ENCODE data around the gene PHF20.
A peak's percentile ranks its signal among the peaks of the same experiment; 100 is the strongest.
"Not testable (repeated sequence)": the region's sequence is repeated elsewhere in the genome, so short reads cannot be mapped to it uniquely, and the experiment has no call there.

PHF20 gene

GRCh38 chr20:35771689-35772562 is at the start of gene PHF20:
Gene PHF20, plus strand, starts transcription at chr20:35772015. Its CDS starts 29,508 bp downstream, at chr20:35801523.
- H3K27me3 ChIP-seq: no peaks in the 10 kb centered on the region
- peak in 1 of 2 experiments; percentile 56 for TF ChIP-seq CTCF (IDR thresholded peaks at IDR 0.05)
- peaks cover 0 to 3% (median 0%) of the 10 kb centered on the region in 3 donors for H3K36me3 ChIP-seq
- H3K27ac ChIP-seq: peak within 1 kb of the TSS; percentile 93 to 95
- H3K4me3 ChIP-seq: peak within 1 kb of the TSS; percentile 64 to 87
- no peaks in the 10 kb centered on the region for H3K9me3 ChIP-seq
- intact Hi-C loops (cut with DNase I; ENCODE audit: low total_unique reads): loop anchor here (2.0 to 10.0 kb wide), 3 partner anchors 29 to 155 kb away; partner anchors contain the start of genes RBM39 and SPAG4
- H3K4me1 ChIP-seq: peaks cover 0 to 63% (median 43%) of the 10 kb centered on the region in 4 donors
- peak; percentile 99 to 100 for DNase-seq

- Histone ChIP-seq H3K36me3 (peaks cover 100% of the 10 kb centered on the region in 3 donors), H3K4me1 (peaks cover 0 to 11% (median 3%) of the 10 kb centered on the region in 4 donors)
- H3K27me3 ChIP-seq; H3K4me3 ChIP-seq; H3K9me3 ChIP-seq; DNase-seq; H3K27ac ChIP-seq; intact Hi-C loops (cut with DNase I; ENCODE audit: low total_unique reads): not testable (repeated sequence)
These were observed 48.6 kb upstream of the PHF20 start for GRCh38 chr20:35723275-35723639.

- H3K4me3 ChIP-seq; H3K27ac ChIP-seq; H3K9me3 ChIP-seq; intact Hi-C loops (cut with DNase I; ENCODE audit: low total_unique reads); DNase-seq; H3K27me3 ChIP-seq: not testable (repeated sequence)
- H3K36me3 ChIP-seq: peaks cover 100% of the 10 kb centered on the region in 3 donors
- H3K4me1 ChIP-seq: peaks cover 0 to 15% (median 5%) of the 10 kb centered on the region in 4 donors
These were observed 48.0 kb upstream of the PHF20 start for GRCh38 chr20:35723652-35724320.

- H3K9me3 ChIP-seq: no peaks in the 10 kb centered on the region
- intact Hi-C loops (cut with DNase I; ENCODE audit: low total_unique reads): no loop called here
- no peak overlapping the region for H3K27ac ChIP-seq
- H3K27me3 ChIP-seq: no peaks in the 10 kb centered on the region
- H3K4me1 ChIP-seq: peaks cover 0 to 23% (median 12%) of the 10 kb centered on the region in 4 donors
- DNase-seq: no peak
- no peak for TF ChIP-seq CTCF (IDR thresholded peaks at IDR 0.05)
- H3K4me3 ChIP-seq: no peak overlapping the region
- H3K36me3 ChIP-seq: peaks cover 98 to 100% (median 100%) of the 10 kb centered on the region in 3 donors
These were observed 47.2 kb upstream of the PHF20 start for GRCh38 chr20:35724321-35725230.

- no peak for TF ChIP-seq CTCF (IDR thresholded peaks at IDR 0.05)
- H3K27ac ChIP-seq: no peak overlapping the region
- H3K9me3 ChIP-seq: no peaks in the 10 kb centered on the region
- peaks cover 98 to 100% (median 100%) of the 10 kb centered on the region in 3 donors for H3K36me3 ChIP-seq
- peaks cover 0 to 44% (median 27%) of the 10 kb centered on the region in 4 donors for H3K4me1 ChIP-seq
- intact Hi-C loops (cut with DNase I; ENCODE audit: low total_unique reads): no loop called here
- H3K27me3 ChIP-seq: no peaks in the 10 kb centered on the region
- DNase-seq: no peak
- no peak overlapping the region for H3K4me3 ChIP-seq
These were observed 44.7 kb upstream of the PHF20 start for GRCh38 chr20:35726842-35727711.
